ENCODE data around the gene CAP1.

CAP1 gene

GRCh38 chr1:40102038-40102437, 61.5 kb downstream of the CAP1 start:
- DNase-seq, result no peak

GRCh38 chr1:40102896-40103295, 62.4 kb downstream of the CAP1 start:
- DNase-seq, result no peak

- DNase-seq, result no peak
Observed at GRCh38 chr1:40105028-40105427, 64.5 kb downstream of the CAP1 start.

GRCh38 chr1:40107290-40107959, 66.9 kb downstream of the CAP1 start:
- no peak for DNase-seq

- no peak for DNase-seq
Observed at GRCh38 chr1:40110389-40110788, 69.9 kb downstream of the CAP1 start.

- no peak for DNase-seq
Observed at GRCh38 chr1:40114400-40114799, 73.9 kb downstream of the CAP1 start.

- DNase-seq, result no peak
Observed at GRCh38 chr1:40120128-40120527, 79.6 kb downstream of the CAP1 start.
